ENCODE results near the gene PIGK. TPM values are rescaled to one million over a fixed set of nuclear protein-coding genes. Genes with fewer than 3 reads are reported as not detected.

Gene PIGK
- total and polyA plus RNA-seq, 10 of the 15 experiments (the other 5 are each of a cell fraction or from before 2014, with no cell fraction given): 9.1 to 27.4 (median 16.9) TPM

- H3K9ac ChIP-seq (ENCODE audit: control insufficient read depth, insufficient read depth, low read length): no peak overlapping the region
- H3K79me2 ChIP-seq (ENCODE audit: control insufficient read depth, insufficient read depth, low read length): no peaks in the 10 kb centered on the region
- no peaks in the 10 kb centered on the region for H3K27me3 ChIP-seq (replicated peaks in 1 of 2; ENCODE audit: control insufficient read depth in 2 of 2, insufficient read depth in 2 of 2, low read length in 1 of 2)
- FAIRE-seq (no peak), ATAC-seq (no peak), DNase-seq (ENCODE audit: low read depth, low spot score) (no peak)
- no peak overlapping the region for H3K4me2 ChIP-seq (ENCODE audit: control insufficient read depth, insufficient read depth)
- no TSS peak for BruUV-seq (replicated peaks)
- no peak overlapping the region for H3K4me3 ChIP-seq
- H3K27ac ChIP-seq (ENCODE audit: control insufficient read depth, insufficient read depth): no peak overlapping the region
- in situ Hi-C loops (cut with MboI) (no loop called here), intact Hi-C loops (cut with micrococcal nuclease; ENCODE audit: unreplicated experiment) (no loop called here)
- H2AFZ ChIP-seq (ENCODE audit: control insufficient read depth, low read depth, low read length): no peak overlapping the region
- POLR2A ChIA-PET: no interaction called here
- RAD21 ChIA-PET (ENCODE audit: unreplicated experiment): no interaction called here
- no peaks in the 10 kb centered on the region for H4K20me1 ChIP-seq (ENCODE audit: control insufficient read depth, insufficient read depth)
- TF ChIP-seq POLR2A (IDR thresholded peaks at IDR 0.05; ENCODE audit: low read depth, low read length) (no peak), CBX5 (IDR thresholded peaks at IDR 0.05; ENCODE audit: low read depth) (no peak), IRF5 (IDR thresholded peaks at IDR 0.05; ENCODE audit: borderline replicate concordance) (no peak), PRDM15 (CRISPR knock-in tag; IDR thresholded peaks at IDR 0.05) (no peak)
- CTCF ChIA-PET: no interaction called here
- H3K9me3 ChIP-seq (replicated peaks; ENCODE audit: control insufficient read depth, insufficient read depth, low read length): no peaks in the 10 kb centered on the region; the same call in 2 of the 3 replicates
- 0% methylated on average over 1 of the region's 1 CpG for WGBS (ENCODE audit: insufficient coverage, insufficient replicate concordance, low lambda C conversion rate, missing lambda C conversion rate)
- no peaks in the 10 kb centered on the region for H3K4me1 ChIP-seq (ENCODE audit: control insufficient read depth, insufficient read depth, low read length)
- no peaks in the 10 kb centered on the region for H3K36me3 ChIP-seq (ENCODE audit: control insufficient read depth in 2 of 2, insufficient read depth in 2 of 2, low read length in 1 of 2)
- SMC1A ChIA-PET (ENCODE audit: uncharacterized antibody, unreplicated experiment): no interaction called here
These were observed 47.8 kb upstream of the PIGK start for GRCh38 chr1:77267035-77267434.

Data from GM12878 (cell line).